ENCODE data around the gene TMED7. TPM values are rescaled to one million over a fixed set of nuclear protein-coding genes. Genes with fewer than 3 reads are reported as not detected.
A peak's percentile ranks its signal among the peaks of the same experiment; 100 is the strongest.

Gene TMED7
- total RNA-seq, 1 experiment from 2014 or later, result 26.7 TPM

GRCh38 chr5:115589043-115589442, 36.8 kb downstream of the TMED7 start:
- DNase-seq (ENCODE audit: low read depth), result no peak
- in situ Hi-C loops (cut with HindIII; ENCODE audit: low pct_unique_long_range_greater_than_20kb, low sequenced_read_pairs), result no loop called here

- in situ Hi-C loops (cut with HindIII; ENCODE audit: low pct_unique_long_range_greater_than_20kb, low sequenced_read_pairs), result no loop called here
- DNase-seq (ENCODE audit: low read depth), result no peak
These were observed 37.2 kb downstream of the TMED7 start for GRCh38 chr5:115588640-115589039.

GRCh38 chr5:115586525-115587146, 39.2 kb downstream of the TMED7 start:
- peak; percentile 29 for DNase-seq (ENCODE audit: low read depth)
- in situ Hi-C loops (cut with HindIII; ENCODE audit: low pct_unique_long_range_greater_than_20kb, low sequenced_read_pairs), result no loop called here

- no peak for DNase-seq (ENCODE audit: low read depth)
- in situ Hi-C loops (cut with HindIII; ENCODE audit: low pct_unique_long_range_greater_than_20kb, low sequenced_read_pairs), result no loop called here
These were observed 40.6 kb downstream of the TMED7 start for GRCh38 chr5:115585265-115585664.

- DNase-seq (ENCODE audit: low read depth), result no peak
- in situ Hi-C loops (cut with HindIII; ENCODE audit: low pct_unique_long_range_greater_than_20kb, low sequenced_read_pairs), result no loop called here
These were observed 41.3 kb downstream of the TMED7 start for GRCh38 chr5:115584501-115584900.

- DNase-seq (ENCODE audit: low read depth), result no peak
- in situ Hi-C loops (cut with HindIII; ENCODE audit: low pct_unique_long_range_greater_than_20kb, low sequenced_read_pairs), result no loop called here
These were observed 42.4 kb downstream of the TMED7 start for GRCh38 chr5:115583474-115583873.

- DNase-seq (ENCODE audit: low read depth), result no peak
- in situ Hi-C loops (cut with HindIII; ENCODE audit: low pct_unique_long_range_greater_than_20kb, low sequenced_read_pairs), result no loop called here
These were observed 44.9 kb downstream of the TMED7 start for GRCh38 chr5:115580941-115581340.

- in situ Hi-C loops (cut with HindIII; ENCODE audit: low pct_unique_long_range_greater_than_20kb, low sequenced_read_pairs), result no loop called here
- DNase-seq (ENCODE audit: low read depth), result no peak
These were observed 46.1 kb downstream of the TMED7 start for GRCh38 chr5:115579747-115580173.

GRCh38 chr5:115579216-115579615, 46.6 kb downstream of the TMED7 start:
- in situ Hi-C loops (cut with HindIII; ENCODE audit: low pct_unique_long_range_greater_than_20kb, low sequenced_read_pairs), result no loop called here
- DNase-seq (ENCODE audit: low read depth), result no peak

- in situ Hi-C loops (cut with HindIII; ENCODE audit: low pct_unique_long_range_greater_than_20kb, low sequenced_read_pairs), result no loop called here
- DNase-seq (ENCODE audit: low read depth), result no peak
These were observed 47.2 kb downstream of the TMED7 start for GRCh38 chr5:115578657-115579056.

- in situ Hi-C loops (cut with HindIII; ENCODE audit: low pct_unique_long_range_greater_than_20kb, low sequenced_read_pairs), result no loop called here
- DNase-seq (ENCODE audit: low read depth), result no peak
These were observed 48.1 kb downstream of the TMED7 start for GRCh38 chr5:115577741-115578140.

- DNase-seq (ENCODE audit: low read depth), result no peak
- in situ Hi-C loops (cut with HindIII; ENCODE audit: low pct_unique_long_range_greater_than_20kb, low sequenced_read_pairs), result no loop called here
These were observed 48.5 kb downstream of the TMED7 start for GRCh38 chr5:115577329-115577728.

GRCh38 chr5:115575167-115576070, 50.4 kb downstream of the TMED7 start:
- in situ Hi-C loops (cut with HindIII; ENCODE audit: low pct_unique_long_range_greater_than_20kb, low sequenced_read_pairs), result no loop called here
- DNase-seq (ENCODE audit: low read depth), result no peak

- in situ Hi-C loops (cut with HindIII; ENCODE audit: low pct_unique_long_range_greater_than_20kb, low sequenced_read_pairs), result no loop called here
These were observed 52.7 kb downstream of the TMED7 start for GRCh38 chr5:115573133-115573532.

GRCh38 chr5:115571441-115571878, 54.4 kb downstream of the TMED7 start:
- no peak for DNase-seq (ENCODE audit: low read depth)
- in situ Hi-C loops (cut with HindIII; ENCODE audit: low pct_unique_long_range_greater_than_20kb, low sequenced_read_pairs), result no loop called here

More at GRCh38 chr5:115573133-115573532, 52.7 kb downstream of the TMED7 start:
- DNase-seq (ENCODE audit: low read depth), result no peak

GRCh38 chr5:115568668-115569067, 57.2 kb downstream of the TMED7 start:
- no peak for DNase-seq (ENCODE audit: low read depth)
- in situ Hi-C loops (cut with HindIII; ENCODE audit: low pct_unique_long_range_greater_than_20kb, low sequenced_read_pairs), result no loop called here

- in situ Hi-C loops (cut with HindIII; ENCODE audit: low pct_unique_long_range_greater_than_20kb, low sequenced_read_pairs), result no loop called here
- no peak for DNase-seq (ENCODE audit: low read depth)
These were observed 60.6 kb downstream of the TMED7 start for GRCh38 chr5:115565233-115565632.

Data from Caki2 (cell line).